SK-MEL-5 (cell line): ENCODE results near the gene FAM193A. TPM values are rescaled to one million over a fixed set of nuclear protein-coding genes. Genes with fewer than 3 reads are reported as not detected.

Source experiments
- DNase-seq: peaks from one replicate; pipeline ENCODE4 v3.0.0-alpha.2; 2016; ENCODE audit warnings: low read depth, low spot score
- in situ Hi-C: cut with HindIII; loops from 2 replicates; pipeline ENCODE4 v1.10.0; 2016; ENCODE audit warnings: low sequenced_read_pairs, high pct_unique_total_duplicates, low pct_unique_long_range_greater_than_20kb
- total RNA-seq: library from RNA; depleted of rRNA; stranded (reverse); fragments of >200 nt; shearing (Covaris generic); gene quantifications from 2 replicates; pipeline ENCODE4 v1.2.3, GENCODE V29; 2014

FAM193A gene
- total RNA-seq, 1 experiment from 2014 or later = 6.3 TPM

GRCh38 chr4:2742081-2742822 is 205.8 kb downstream of the FAM193A start:
- no peak for DNase-seq
- in situ Hi-C loops = no loop called here

- in situ Hi-C loops = no loop called here
- DNase-seq = no peak
Observed at GRCh38 chr4:2742823-2743517, 206.5 kb downstream of the FAM193A start.

- no peak for DNase-seq
- in situ Hi-C loops = no loop called here
Observed at GRCh38 chr4:2743518-2744445, 207.3 kb downstream of the FAM193A start.

- in situ Hi-C loops = no loop called here
- no peak for DNase-seq
Observed at GRCh38 chr4:2744576-2745270, 208.3 kb downstream of the FAM193A start.

- in situ Hi-C loops = no loop called here
- DNase-seq = no peak
Observed at GRCh38 chr4:2745516-2745915, 209.1 kb downstream of the FAM193A start.

GRCh38 chr4:2745981-2746806 is 209.7 kb downstream of the FAM193A start:
- no peak for DNase-seq
- in situ Hi-C loops = no loop called here

GRCh38 chr4:2746891-2747695 is 210.6 kb downstream of the FAM193A start:
- in situ Hi-C loops = no loop called here

GRCh38 chr4:2750719-2751605 is 214.5 kb downstream of the FAM193A start:
- in situ Hi-C loops = no loop called here

More at GRCh38 chr4:2746891-2747695, 210.6 kb downstream of the FAM193A start:
- no peak for DNase-seq

GRCh38 chr4:2753436-2753835 is 217.0 kb downstream of the FAM193A start:
- DNase-seq = no peak
- in situ Hi-C loops = no loop called here

More at GRCh38 chr4:2750719-2751605, 214.5 kb downstream of the FAM193A start:
- DNase-seq = no peak

GRCh38 chr4:2754848-2755819 is 218.7 kb downstream of the FAM193A start:
- DNase-seq = no peak
- in situ Hi-C loops = no loop called here

GRCh38 chr4:2755821-2756690 is 219.6 kb downstream of the FAM193A start, which contains the start of gene TNIP2:
Gene TNIP2, minus strand, starts transcription at chr4:2756336. Its CDS starts 47 bp downstream, at chr4:2756289.
- in situ Hi-C loops = no loop called here

GRCh38 chr4:2756691-2757350 is 220.4 kb downstream of the FAM193A start:
- no peak for DNase-seq
- in situ Hi-C loops = no loop called here

More at GRCh38 chr4:2755821-2756690, 219.6 kb downstream of the FAM193A start, which contains the start of gene TNIP2:
- peak; percentile 63 for DNase-seq

GRCh38 chr4:2757426-2757825 is 221.0 kb downstream of the FAM193A start:
- in situ Hi-C loops = no loop called here
- no peak for DNase-seq
